Progenitor cell of endocrine pancreas (in vitro differentiated cells): Measurements from ENCODE around the gene LSR. TPM values are rescaled to one million over a fixed set of nuclear protein-coding genes. Genes with fewer than 3 reads are reported as not detected.

Source experiments
- DNase-seq: peaks from one replicate; pipeline ENCODE4 v3.0.0; 2021; ENCODE audit warnings: low spot score; ENCODE audit not compliant: unreplicated experiment
- H3K27ac Mint-ChIP-seq: 2 replicates; pipeline ENCODE4 v1.8.0; 2021; ENCODE audit warnings: mild to moderate bottlenecking, moderate library complexity, mixed read lengths
- H3K27me3 Mint-ChIP-seq: 2 replicates; pipeline ENCODE4 v1.8.0; 2021; ENCODE audit warnings: mixed read lengths
- H3K36me3 Mint-ChIP-seq: 2 replicates; pipeline ENCODE4 v1.8.0; 2022; ENCODE audit warnings: mixed read lengths; ENCODE audit not compliant: insufficient read depth
- H3K4me1 Mint-ChIP-seq: 2 replicates; pipeline ENCODE4 v1.8.0; 2021; ENCODE audit warnings: low read depth, mixed read lengths
- H3K4me3 Mint-ChIP-seq: 2 replicates; pipeline ENCODE4 v1.8.0; 2021; ENCODE audit warnings: low read depth, mild to moderate bottlenecking, moderate library complexity, mixed read lengths
- H3K9me3 Mint-ChIP-seq: 2 replicates; pipeline ENCODE4 v1.8.0; 2021; ENCODE audit warnings: low read depth, mixed read lengths
- total RNA-seq: library from RNA; stranded (reverse); gene quantifications from 2 replicates; pipeline ENCODE4 v1.2.1, GENCODE V29; 2021
- TF ChIP-seq, protein P1 (sequence below): fragments of 200-600 bp; sonication (generic); IDR thresholded peaks from one replicate; pipeline ENCODE4 v1.5.0; 2021; ENCODE audit warnings: antibody characterized with exemption, mild to moderate bottlenecking; ENCODE audit not compliant: unreplicated experiment

LSR gene
- total RNA-seq, 1 donor from 2014 or later: 132 TPM

DNA sequence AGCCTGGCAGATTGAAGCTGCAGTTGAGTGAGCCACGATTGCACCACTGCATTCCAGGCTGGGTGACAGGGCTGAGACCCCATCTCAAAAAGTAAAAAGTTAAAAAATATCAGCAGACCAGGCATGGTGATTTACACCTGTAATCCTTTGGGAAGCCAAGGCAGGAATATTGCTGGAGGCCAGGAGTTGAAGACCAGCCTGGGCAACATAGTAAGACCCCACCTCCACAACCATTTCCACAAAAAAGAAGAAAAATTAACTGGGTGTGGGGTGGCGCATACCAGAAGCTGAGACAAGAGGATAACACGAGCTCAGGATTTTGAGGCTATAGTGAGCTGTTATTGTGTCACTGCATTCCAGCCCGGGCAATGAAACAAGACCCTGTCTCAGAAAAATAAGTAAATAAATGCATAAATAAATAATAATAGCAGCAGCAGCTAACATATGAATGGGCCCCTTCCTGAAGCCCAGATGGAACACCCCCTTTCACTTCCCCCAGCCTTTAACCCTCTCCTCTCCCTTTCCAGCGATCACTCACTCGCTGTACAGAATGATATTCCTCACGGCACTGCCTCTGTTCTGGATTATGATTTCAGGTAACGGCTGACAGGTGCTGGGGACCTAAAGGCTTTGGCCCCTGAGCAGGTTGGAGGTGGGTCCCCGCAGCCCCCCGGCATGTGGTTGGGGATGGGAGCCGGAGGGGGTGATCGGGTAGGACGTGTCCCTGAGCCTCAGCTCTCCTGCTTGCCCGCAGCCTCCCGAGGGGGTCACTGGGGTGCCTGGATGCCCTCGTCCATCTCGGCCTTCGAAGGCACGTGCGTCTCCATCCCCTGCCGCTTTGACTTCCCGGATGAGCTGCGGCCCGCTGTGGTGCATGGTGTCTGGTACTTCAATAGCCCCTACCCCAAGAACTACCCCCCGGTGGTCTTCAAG lies 46.3 kb downstream of the LSR start:
- Mint-ChIP-seq H3K9me3 (no peaks in the 10 kb centered on the region), H3K4me1 (peaks cover 5% of the 10 kb centered on the region), H3K4me3 (no peak overlapping the region), H3K27ac (no peak overlapping the region), H3K27me3 (peaks cover 19% of the 10 kb centered on the region), H3K36me3 (no peaks in the 10 kb centered on the region)
- no peak for DNase-seq
- TF ChIP-seq, protein P1, sequence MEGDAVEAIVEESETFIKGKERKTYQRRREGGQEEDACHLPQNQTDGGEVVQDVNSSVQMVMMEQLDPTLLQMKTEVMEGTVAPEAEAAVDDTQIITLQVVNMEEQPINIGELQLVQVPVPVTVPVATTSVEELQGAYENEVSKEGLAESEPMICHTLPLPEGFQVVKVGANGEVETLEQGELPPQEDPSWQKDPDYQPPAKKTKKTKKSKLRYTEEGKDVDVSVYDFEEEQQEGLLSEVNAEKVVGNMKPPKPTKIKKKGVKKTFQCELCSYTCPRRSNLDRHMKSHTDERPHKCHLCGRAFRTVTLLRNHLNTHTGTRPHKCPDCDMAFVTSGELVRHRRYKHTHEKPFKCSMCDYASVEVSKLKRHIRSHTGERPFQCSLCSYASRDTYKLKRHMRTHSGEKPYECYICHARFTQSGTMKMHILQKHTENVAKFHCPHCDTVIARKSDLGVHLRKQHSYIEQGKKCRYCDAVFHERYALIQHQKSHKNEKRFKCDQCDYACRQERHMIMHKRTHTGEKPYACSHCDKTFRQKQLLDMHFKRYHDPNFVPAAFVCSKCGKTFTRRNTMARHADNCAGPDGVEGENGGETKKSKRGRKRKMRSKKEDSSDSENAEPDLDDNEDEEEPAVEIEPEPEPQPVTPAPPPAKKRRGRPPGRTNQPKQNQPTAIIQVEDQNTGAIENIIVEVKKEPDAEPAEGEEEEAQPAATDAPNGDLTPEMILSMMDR: no peak

DNA sequence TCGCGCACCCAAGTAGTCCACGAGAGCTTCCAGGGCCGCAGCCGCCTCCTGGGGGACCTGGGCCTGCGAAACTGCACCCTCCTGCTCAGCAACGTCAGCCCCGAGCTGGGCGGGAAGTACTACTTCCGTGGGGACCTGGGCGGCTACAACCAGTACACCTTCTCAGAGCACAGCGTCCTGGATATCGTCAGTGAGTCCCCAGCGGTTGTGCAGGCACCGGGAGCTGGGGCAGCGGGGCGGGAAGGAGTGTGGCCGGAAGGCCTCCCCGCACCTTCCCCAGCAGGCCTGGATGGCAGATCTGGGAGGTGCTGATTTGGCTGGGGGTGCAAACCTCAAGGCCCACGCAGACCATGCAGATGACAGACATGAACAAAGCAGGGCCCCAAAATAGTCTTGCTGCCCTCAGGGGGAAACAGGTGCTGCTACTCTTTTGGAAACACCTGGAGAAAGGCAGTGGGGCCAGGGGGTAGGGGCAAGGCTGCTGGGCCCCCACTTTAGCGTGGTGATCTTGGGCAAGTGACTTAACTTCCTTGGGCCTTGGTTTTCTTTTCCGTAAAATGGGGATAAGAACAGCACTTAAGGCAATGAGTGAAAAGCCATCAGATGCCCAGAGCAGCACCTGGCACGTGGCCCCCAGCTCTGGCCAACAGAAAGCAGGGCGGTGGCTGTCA lies 47.1 kb downstream of the LSR start:
- Mint-ChIP-seq H3K9me3 (no peaks in the 10 kb centered on the region), H3K27me3 (peaks cover 19% of the 10 kb centered on the region), H3K4me1 (no peaks in the 10 kb centered on the region), H3K4me3 (no peak overlapping the region), H3K36me3 (no peaks in the 10 kb centered on the region), H3K27ac (no peak overlapping the region)
- no peak for DNase-seq
- TF ChIP-seq, protein P1: no peak

DNA sequence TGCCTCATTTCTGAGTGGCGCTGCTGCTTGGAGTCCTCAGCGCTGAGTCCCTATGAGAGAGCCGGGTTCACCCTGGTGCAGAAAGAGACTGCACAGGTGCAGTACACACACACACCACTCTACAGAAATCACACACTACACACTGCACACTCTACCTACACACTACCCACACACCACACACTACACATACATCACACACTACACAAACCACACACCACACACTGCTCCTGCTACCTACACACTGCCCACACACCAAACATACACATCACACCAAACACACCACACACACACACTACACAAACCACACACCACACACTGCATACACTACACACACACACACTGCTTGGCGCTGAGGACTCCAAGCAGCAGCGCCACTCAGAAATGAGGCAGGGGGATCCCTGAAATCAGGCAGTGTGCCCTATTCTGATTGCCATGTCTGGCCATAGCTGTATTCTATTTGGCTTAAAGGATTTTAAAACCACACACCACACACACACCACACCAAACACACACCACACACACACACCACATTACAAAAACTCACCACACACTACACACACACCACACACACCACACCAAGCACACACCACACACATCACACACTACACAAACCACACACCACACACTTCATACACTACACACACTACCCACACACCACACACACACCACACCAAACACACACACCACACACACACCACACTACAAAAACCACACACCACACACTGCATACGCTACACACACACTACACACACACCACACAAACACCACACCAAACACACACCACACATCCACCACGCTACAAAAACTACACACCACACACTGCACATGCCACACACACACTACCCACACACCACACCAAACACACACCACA lies 48.1 kb downstream of the LSR start:
- Mint-ChIP-seq H3K27me3 (peaks cover 17% of the 10 kb centered on the region), H3K4me3 (no peak overlapping the region)

DNA sequence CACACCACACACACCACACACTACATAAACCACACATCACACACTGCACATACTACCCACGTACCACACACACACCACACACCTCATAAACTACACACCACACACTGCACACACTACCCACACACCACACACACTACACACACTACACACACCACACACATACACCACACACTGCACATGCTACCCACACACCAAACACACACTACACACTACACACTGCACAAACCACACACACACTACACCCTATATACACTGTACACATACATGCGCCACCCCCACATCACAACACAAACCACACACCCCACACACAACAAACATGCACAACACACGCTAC lies 48.7 kb downstream of the LSR start:
- Mint-ChIP-seq H3K4me1 (no peaks in the 10 kb centered on the region), H3K27ac (no peak overlapping the region), H3K27me3 (peaks cover 12% of the 10 kb centered on the region), H3K9me3 (no peaks in the 10 kb centered on the region), H3K36me3 (no peaks in the 10 kb centered on the region), H3K4me3 (no peak overlapping the region)
- no peak for DNase-seq
- TF ChIP-seq, protein P1: no peak

More for the DNA sequence above, 48.1 kb downstream of the LSR start:
- TF ChIP-seq, protein P1: no peak
- no peaks in the 10 kb centered on the region for H3K9me3 Mint-ChIP-seq
- H3K27ac Mint-ChIP-seq: no peak overlapping the region
- DNase-seq: no peak
- no peaks in the 10 kb centered on the region for H3K36me3 Mint-ChIP-seq
- no peaks in the 10 kb centered on the region for H3K4me1 Mint-ChIP-seq

DNA sequence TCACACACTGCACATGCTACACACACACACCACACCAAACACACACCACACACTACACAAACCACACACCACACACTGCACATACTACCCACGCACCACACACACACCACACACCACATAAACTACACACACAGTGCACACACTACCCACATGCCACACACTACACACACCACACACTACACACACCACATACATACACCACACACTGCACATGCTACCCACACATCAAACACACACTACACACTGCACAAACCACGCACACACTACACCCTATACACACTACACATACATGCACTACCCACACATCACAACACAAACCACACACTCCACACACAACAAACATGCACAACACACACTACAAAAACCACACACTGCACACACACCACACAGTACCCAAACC lies 49.1 kb downstream of the LSR start:
- H3K36me3 Mint-ChIP-seq: no peaks in the 10 kb centered on the region
- no peak overlapping the region for H3K4me3 Mint-ChIP-seq
- H3K4me1 Mint-ChIP-seq: no peaks in the 10 kb centered on the region
- TF ChIP-seq, protein P1: no peak
- H3K27me3 Mint-ChIP-seq: peaks cover 8% of the 10 kb centered on the region
- no peak overlapping the region for H3K27ac Mint-ChIP-seq
- no peak for DNase-seq
- H3K9me3 Mint-ChIP-seq: no peaks in the 10 kb centered on the region
